HT-29 (cell line): Measurements from ENCODE around the gene ZCCHC18. TPM values are rescaled to one million over a fixed set of nuclear protein-coding genes. Genes with fewer than 3 reads are reported as not detected.
"Not testable (repeated sequence)": the region's sequence is repeated elsewhere in the genome, so short reads cannot be mapped to it uniquely, and the experiment has no call there.

Source experiments
- DNase-seq: peaks from one replicate; pipeline ENCODE4 v3.0.0-alpha.2; 2015; ENCODE audit warnings: low spot score
- total RNA-seq: library from RNA; depleted of rRNA; stranded (reverse); fragments of >200 nt; shearing (Covaris generic); gene quantifications from 2 replicates; pipeline ENCODE4 v1.2.3, GENCODE V29; 2014; rRNA removed

The ZCCHC18 gene
- total RNA-seq, result not detected in 2 replicates

- no peak for DNase-seq
Measured at GRCh38 chrX:104112326-104112951, at the start of gene ZCCHC18. ZCCHC18 (plus strand) TSS chrX:104112523; CDS start chrX:104114112, 1,589 bp downstream.

GRCh38 chrX:104062636-104063035 lies 49.7 kb upstream of the ZCCHC18 start:
- DNase-seq, result not testable (repeated sequence)

- not testable (repeated sequence) for DNase-seq
Measured at GRCh38 chrX:104075778-104076445, 36.4 kb upstream of the ZCCHC18 start, which contains the start of gene TMSB15C. TMSB15C (minus strand) TSS chrX:104076236.

GRCh38 chrX:104077854-104078253 lies 34.5 kb upstream of the ZCCHC18 start:
- DNase-seq, result not testable (repeated sequence)

DNA sequence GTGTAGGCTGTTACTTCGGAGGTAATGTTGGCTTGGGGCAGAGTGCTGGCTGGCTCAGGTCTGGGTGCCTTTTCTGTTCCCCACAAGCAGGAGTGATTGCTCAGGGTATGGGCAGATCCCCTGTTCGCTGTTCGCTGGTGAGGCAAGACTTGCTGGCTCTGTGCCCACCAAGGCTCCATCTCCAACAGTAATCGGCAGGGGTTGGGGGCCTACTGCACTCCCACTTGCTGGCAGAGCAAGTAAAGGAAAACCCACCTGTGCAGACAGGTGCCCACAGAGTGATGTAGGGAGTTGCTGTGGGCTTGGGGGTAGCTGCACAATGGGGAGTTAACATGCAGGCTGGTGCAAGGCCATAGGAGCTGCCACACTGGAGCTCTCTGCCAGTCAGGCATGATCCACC lies 28.3 kb upstream of the ZCCHC18 start:
- DNase-seq, result no peak

GRCh38 chrX:104084534-104085277 lies 27.6 kb upstream of the ZCCHC18 start:
- DNase-seq, result no peak

DNA sequence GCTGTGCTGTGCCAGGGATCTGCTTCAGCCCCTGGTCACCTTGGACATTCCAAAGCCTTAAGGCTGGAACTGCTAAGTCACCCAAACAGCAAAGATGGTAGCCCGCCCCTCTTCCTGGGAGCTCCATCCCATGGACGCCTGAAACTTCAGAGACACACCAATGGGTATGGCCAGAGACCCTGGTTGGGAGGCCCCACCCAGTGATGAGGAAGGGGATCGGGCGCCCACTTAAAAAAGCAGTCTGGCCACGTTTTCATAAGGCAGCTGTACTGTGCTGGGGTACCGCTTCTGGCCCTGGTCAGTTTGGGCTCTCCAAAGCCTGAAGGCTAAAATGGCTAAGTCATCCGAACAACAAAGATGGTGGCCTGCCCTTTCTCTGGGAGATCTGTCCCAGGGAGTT lies 26.8 kb upstream of the ZCCHC18 start:
- DNase-seq, result no peak

DNA sequence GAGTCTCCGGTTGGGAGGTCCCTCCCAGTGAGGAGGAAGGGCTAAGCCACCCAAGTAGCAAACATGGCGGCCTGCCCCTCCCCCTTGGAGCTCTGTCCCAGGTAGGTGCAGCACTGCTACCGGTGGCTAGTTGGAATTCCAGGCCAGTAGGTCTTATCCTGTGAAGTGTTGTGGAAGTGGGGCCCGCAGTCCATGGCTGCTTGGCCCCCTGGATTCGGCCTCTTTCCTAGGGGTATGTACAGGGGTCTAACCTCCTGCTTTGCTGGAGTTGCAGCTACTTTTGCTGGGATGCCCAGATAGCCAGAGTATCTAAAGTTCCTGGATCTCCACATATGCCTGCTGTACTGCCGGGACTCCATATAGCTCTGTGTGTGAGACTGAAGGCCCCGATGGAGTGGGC lies 26.4 kb upstream of the ZCCHC18 start:
- DNase-seq, result no peak

DNA sequence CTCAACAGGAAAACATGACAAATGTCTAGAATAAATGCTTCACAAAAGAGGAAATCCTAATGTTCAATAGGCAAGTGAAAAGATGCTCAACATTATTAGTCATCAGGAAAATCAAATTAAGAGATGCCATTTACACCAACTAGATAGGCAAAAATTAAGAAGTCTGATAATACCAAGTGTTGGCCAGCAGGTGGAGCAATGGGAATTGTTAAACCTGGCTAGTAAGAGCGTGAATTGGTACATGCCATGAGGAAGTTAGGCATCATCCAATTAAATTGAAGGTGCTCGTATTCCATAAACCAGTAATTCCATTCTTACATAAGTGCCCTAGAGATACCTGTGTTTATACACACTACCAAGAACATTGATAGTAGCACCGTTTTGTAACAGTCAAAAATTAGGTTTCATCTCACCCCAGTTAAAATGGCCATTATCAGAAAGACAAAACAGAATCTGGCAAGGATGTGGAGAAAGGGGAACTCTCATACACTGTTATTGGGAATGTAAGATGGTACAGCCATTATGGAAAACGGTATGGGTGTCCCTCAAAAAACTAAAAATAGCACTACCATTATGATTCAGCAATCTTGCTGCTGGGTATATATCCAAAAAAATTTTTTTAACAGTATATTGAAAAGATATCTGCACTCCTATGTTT lies 14.0 kb upstream of the ZCCHC18 start:
- DNase-seq, result peak; percentile 79

GRCh38 chrX:104098919-104099318 lies 13.4 kb upstream of the ZCCHC18 start:
- no peak for DNase-seq

DNA sequence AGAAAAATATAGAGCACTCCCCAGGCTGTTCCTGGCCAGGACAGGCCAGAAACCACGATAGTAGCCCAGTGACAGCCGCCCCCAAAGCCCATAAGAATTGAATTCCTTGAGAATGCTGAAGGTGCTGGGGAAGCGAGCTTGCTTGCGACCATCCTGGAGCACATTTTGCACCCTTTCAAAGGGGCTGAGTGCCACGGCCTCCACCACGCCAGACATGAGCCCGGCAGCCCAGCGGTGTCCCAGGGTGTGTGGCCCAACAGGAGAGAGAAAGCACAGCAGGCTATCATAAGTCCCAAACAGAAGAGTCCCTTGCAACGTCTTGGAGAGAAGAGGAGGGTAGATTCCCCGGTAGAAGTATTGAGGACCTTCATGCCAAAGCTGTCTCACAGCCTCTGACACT lies 7.6 kb upstream of the ZCCHC18 start:
- no peak for DNase-seq

DNA sequence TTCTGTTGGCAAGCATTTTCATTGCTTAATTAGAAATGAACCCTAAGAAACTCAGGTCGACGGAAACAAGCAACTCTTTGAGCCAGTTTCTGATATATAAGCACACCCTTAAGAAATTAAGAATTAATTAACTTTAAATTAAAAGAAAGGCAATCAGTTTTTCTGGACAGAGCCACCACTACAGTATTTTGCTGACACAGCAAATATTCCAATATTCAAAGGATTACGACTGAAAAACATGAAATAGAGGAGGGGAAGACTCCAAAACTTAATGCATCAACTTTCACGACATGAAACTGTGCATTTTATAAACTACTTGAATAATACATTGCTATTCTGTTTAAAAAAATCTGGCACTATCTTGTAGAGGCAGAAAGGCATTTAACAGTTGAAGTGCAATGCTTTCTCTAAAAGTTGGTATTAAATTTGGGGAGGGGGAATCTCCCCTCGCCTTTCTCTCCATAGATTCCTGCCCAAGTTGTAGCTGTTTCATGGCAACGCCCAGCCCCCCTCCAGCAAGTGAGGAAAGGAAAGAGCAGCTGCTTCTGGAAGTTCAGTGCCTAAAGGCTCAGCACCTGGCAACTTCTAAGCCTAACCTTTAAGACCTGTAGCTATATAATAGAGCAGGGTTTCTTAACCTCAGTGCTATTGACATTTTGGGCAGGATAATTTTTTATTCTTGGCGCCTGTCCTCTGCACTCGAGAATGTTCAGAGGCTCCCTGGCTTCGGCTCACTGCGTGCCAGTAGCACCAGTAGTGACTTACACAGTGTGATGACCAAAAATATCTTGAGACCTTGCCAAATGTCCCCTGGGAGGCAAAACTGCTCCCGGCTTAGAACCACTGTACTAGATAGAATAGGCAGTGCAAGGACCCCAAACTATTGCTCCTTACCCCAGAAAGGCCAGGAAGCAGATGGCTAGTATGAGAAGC lies 6.7 kb upstream of the ZCCHC18 start:
- no peak for DNase-seq

DNA sequence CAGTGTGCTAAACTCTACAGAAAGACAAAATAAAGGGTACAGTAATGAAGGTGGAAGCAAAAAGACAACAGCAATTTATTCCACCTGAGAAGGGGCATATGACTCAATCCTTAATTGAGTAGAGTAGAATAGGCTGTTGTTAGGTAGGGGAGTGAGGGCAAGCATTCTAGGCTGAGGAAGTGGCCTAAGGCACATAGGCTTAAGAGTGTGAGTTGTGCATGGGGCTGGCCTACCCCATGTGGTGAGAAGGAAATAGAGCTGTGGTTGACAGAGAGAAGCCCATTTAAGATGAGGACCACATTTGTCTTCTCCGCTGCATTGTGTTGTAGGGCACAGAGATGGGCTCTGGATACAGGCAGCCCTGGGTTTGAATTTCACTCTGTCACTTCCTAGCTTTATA lies 3.4 kb upstream of the ZCCHC18 start:
- no peak for DNase-seq

GRCh38 chrX:104110491-104111240 lies 1.7 kb upstream of the ZCCHC18 start:
- DNase-seq, result not testable (repeated sequence)

GRCh38 chrX:104113222-104113965 lies 1.1 kb downstream of the ZCCHC18 start:
- DNase-seq, result peak; percentile 10

DNA sequence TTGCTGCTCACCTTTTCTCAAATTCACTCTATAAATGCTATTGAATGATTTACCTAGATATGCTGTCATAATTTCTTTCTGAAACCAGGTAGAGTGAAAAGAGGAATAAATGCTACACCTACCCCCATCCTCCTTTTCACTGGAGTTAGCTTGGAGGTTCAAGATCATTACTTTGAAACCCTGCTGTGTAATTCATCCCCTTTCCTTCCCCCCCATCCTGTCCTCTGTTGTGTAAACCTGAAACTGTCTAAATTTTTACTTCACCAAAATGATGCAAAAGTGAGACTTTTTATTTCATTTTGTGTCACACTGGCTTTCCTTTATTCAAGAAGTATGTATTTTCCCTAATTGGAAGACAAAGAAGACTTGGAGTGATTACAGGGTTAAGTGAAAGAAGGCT lies 5.4 kb downstream of the ZCCHC18 start:
- no peak for DNase-seq

DNA sequence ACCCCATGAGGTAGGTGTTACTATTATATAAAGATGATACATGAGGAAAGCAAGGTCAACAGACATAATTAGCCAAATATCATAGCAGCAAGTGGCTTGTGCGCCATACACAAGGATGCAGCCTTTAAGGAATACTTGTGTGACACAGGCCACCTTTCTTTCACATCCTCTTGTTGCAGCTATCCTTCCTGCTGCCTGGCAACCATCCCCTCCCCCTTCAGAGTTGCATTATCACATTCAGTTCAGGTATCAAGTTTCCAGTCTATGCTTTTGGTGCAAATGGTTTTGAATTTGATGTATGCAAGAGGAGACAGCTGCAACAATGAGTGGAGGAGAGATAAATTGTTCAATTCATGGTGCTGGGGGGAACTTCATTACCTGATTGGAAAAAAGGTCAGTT lies 6.4 kb downstream of the ZCCHC18 start:
- DNase-seq, result no peak

GRCh38 chrX:104122829-104123228 lies 10.5 kb downstream of the ZCCHC18 start:
- no peak for DNase-seq

GRCh38 chrX:104126856-104127255 lies 14.5 kb downstream of the ZCCHC18 start:
- DNase-seq, result no peak
